Stimulated activated CD4-positive, alpha-beta T cell treated with anti-CD3 and anti-CD28 coated beads, Interleukin-2, amount 100 ng/mL, for 48 hours (primary cell): ENCODE measurements around the gene SUPT3H.

Experiments used
- DNase-seq, 2 donors: peaks; one replicate each; pipeline ENCODE4 v3.0.0-alpha.2; 2020

Gene SUPT3H

DNA sequence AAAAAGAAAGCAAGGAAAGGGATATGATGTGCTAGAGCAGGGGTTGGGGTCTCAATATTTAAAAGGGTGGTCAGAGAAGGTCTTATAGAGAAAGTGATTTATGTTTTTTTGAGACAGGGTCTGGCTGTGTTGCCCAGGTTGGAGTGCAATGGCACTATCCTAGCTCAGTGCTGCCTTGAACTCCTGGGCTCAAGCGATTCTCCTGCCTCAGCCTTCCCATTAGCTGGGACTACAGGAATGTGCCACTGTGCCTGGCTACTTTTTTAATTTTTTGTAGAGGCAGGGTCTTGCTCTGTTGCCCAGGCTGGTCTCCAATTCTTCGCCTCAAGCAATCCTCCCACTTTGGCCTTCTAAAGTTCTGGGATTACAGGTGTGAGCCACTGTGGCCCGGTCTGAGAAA lies 557.0 kb downstream of the SUPT3H start:
- DNase-seq = no peak

DNA sequence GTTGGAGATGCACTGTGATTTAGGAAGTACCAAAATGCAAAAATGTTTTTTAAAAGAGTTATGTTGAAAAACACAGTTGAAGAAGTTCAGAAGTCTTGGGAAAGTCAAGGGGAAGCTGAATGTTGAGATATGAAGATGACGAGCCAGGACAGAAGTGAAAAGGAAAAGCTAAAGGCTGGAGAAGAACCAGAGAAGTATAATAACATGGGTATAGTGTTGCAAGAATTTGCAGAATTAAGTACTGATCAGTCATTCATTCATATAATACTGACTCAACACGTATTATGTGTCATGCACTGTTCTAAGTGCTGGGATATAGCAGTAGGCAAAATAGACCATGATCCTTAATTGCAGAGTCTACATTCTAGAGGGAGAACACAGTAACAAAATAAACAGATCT lies 557.4 kb downstream of the SUPT3H start:
- no peak for DNase-seq

DNA sequence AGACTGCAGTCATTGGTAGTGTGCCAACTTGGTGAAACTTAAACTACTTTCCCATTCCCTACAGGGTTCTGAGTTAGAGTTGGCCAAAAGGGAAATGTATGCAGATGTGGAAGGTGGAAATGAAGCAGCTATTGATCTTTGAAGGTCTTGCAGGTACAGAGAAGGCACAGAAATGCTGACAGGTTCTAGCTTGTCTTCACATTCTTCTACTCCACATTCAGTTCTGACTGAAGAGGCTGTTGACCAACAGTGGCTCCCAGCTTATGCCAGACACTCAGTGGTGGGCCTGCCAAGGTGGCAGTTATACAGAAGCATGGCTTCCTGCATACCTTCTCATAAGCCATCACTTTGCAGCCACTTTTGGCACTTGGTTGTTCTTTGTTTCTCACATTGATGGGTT lies 566.3 kb downstream of the SUPT3H start:
- DNase-seq = no peak

DNA sequence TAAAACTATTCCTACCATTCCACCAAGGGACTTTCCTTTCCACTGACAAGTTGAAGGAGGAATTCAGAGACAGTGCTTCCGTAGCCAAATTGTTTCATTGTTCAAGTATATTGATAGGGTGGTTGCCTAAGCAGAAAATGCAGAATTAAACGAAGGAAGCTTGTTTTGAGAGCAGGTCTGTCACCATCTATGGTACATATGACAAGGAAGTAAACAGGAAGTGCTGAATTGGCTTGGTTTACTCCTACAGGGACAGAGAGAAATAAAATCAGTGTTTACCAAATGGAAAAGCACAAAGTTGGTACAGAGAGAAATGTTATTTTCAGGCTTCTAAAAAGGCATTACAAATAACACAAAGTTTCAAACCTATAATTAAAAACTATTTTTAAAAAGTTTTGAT lies 568.5 kb downstream of the SUPT3H start:
- DNase-seq = no peak

DNA sequence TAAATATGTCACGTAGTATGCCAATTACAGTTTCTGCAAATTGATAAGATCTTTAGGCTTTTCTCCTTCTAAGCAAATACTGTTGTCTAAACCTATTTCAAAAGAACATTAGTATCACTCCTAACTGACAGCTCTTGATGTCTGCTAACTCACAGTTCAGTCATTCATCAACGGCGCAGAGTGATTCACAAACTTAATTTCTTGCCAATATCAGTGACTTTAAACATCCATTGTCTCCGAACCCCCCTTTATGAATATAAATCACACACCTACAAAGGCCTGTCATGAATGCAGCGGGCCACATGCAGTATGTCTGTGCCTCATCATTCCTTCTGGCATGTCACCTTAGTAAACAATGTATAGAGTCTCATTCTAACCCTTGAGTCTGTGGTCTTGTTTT lies 569.6 kb downstream of the SUPT3H start:
- no peak for DNase-seq

DNA sequence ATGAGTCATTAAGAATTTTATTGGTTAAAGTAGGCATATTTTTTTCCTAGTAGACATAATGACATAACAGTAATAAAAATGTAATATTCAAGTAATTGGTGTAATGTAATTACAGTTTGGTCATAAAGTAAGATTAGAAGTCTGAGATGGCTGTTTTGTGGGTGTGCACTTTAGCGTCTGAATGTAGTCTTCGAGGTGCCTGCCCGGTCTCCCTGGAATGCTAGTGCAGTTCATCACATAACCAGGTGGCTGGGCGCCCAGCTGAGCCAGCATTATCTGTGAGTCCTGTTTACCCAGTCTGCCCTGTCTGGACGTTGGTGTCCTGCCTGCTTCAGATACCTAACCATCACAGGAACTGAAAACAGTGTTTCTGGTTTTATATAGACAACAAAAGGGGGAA lies 571.1 kb downstream of the SUPT3H start:
- no peak for DNase-seq

DNA sequence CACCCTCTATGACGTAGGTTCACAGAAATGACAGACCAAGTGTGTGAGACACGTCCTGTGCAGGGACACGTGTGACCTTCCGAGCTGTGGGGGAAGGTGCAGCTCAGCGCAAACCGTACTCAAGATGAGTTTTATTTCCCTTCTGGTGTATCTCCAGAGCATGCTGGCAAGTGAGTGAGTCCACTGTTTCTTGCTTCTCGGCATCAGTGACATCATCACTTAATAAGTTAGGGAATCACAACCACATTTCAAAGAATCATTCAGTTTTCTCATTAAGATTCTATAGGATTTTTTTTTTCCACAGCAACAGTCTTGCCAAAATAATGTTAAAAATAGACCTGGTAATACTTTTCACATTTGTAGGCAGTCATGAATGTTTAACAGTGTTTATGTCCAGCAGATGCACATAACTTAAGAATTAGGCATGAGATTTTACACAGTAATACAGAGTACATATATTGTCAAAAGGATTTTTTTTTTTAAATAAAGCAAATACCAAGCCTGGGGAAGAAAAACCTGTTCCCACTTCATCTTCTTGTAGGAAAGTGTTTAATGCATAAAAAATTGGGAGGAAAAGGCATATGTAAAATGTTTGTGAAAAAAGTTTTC lies 572.4 kb downstream of the SUPT3H start:
- DNase-seq = no peak

DNA sequence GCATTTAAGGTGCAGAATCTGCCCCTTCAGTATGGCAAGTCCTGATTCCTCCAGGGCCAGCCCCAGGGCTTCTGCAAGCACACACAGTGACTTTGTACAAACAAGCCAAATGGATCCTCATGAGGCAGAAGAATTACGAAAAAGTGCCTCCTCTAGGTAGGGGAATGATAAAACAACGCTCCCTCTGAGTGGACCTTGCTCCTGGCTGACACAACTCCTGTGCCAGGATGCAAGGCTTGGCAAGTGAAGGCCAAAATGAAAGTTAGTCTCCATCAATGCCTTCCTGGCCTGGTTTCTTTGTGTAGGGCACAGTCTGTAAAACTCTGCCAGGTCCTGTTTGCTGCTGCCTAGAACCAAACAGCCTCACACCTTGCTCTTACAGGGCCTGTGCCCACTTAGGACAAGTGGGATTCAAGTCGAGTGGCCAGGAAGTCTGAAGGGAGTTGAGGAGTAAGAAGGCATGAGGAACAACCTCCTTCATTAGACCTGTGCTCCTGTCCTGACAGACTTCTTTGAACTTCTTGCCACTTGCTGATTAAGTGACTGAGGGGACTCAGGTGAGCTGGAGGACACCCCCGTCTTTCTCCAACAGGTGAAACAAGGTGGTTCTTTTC lies 573.1 kb downstream of the SUPT3H start:
- no peak for DNase-seq

DNA sequence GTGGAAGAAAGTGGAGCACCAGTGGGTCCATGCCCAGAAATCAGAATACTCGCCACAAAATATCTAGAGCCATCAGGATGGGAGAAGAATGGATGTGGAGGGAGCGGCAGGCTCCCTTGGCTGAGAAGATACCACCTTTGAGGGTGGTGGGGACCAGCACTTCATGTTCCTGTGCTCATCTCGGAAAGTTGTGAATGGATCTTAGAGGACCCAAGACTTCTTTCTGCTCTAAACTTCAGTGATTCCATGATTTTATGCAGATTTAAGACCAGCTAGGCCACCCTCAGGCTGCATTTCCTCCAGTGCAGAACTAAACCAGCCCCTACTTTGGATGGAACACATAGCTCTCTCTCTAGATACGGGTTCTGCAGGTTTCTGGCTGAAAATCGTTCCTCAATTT lies 573.7 kb downstream of the SUPT3H start:
- DNase-seq = no peak

DNA sequence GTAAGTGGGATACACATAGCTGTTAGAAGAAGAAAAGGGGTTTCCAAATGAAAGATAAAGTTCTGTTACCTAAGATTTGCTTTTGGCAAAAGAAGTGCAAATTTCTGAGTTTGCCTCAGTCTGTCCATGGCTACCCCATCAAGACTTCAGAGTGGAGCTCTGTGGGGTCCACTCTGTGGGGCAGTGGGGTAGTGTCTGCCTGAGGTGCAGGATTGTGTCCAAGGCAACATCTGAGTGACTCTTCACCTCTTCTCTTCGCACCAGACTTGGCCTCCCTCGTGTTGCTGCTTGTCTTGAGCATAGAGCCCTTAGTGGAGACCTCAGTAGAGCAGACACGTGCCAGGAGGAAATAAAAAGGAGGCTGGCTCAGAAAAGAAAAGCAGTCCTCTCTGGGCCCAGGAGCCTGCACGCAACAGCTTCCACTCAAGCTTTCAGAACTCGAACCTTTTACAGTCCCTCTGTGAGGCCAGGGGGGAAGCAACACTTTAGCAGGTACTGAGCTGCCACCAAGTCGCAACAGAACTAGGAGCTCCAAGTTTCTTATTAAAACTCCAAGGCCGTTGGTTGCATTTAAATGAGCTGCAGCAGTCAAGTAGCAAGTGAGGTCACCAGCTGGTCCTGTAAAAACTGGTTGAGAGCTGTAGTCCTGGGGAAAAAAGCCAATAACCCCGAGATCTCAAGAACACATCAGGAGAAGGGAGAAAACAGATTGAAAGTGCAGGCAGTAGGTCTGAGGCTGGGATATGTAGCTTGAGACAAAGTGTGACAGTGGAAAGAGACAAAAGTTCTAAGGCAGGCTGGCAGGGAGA lies 576.7 kb downstream of the SUPT3H start:
- no peak for DNase-seq

DNA sequence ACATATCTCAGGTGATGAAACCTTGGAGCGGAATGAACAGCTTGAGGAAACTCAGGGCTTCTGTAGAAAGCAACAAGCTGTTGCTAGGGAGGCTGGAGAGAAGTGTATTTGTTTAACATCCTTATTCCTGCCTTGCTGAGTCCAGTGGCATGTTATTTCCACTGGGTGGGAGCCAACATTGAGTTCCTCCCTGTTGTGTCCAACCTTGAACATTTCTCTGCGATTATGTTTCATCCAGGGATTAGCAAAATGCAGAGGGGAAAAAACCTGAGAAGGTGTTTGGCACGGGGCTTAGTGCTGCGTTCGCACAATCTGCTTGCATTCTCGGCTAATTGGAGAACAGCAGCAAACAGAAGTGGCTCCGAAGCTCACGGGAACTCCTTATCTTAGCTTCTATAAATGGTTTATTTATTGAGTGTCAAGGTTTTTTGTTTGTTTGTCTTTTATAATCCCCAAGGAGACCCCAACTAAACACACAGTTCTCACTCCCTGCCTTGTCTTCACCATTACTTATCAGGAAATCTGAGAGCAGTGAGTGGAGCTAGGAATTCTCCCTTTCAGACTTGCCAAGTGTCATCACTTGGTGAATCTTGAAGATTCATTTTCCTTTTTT lies 577.5 kb downstream of the SUPT3H start:
- DNase-seq = no peak

DNA sequence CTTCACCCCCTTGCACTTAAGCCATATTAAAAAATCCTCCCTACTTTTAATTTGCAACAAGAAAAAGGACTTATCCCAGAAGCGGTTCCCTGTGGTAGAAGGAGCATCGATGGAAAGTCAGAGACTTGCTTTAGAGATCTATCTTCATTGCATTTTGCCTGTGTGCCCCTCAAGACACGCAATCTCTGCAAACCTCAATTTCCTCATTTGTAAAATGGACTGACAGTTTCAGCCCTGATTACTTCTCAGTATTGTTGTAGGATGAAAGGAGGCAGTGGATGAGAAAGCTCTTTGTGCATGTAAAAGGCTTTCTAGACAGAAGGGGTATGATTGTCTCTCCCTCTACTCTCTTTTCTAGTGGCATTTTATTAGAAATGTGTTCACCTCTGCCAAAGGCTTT lies 580.0 kb downstream of the SUPT3H start:
- no peak for DNase-seq

DNA sequence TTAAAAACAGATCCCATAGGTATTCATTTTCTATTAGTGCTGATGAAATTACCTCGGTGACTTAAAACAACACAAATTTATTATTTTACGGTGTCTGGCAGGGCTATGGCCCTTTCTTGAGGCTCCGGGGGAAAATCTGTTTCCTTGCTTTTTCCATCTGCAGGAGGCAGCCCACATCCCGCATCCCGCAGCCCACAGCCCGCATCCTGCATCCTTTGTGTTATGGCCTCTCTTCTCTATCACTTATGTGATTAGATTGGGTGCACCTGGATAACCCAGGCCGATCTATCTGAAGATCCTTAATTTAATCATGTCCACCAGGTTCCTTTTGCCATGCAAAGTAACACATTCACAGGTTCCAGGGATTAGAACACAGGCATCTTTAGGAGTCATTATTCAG lies 582.4 kb downstream of the SUPT3H start:
- no peak for DNase-seq

DNA sequence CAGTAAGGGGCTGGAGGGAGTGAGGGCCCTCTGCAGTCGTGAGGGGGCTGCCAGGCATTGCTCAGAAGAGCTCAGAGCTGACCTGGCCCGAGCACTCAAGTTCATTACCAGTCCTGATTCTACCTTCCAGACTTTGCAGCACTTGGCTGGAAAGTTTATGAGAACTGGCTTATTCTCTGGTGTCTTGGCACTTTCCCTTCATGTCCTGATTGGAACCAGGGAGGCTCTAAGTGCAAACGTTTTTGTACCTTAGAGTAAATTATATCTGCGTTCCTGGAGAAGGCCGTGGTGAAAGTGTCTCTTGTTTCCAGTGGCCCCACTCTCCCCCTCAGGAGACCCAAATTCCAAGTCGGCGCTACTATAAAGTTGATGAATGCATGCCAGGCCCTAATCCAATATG lies 587.9 kb downstream of the SUPT3H start:
- DNase-seq = no peak

DNA sequence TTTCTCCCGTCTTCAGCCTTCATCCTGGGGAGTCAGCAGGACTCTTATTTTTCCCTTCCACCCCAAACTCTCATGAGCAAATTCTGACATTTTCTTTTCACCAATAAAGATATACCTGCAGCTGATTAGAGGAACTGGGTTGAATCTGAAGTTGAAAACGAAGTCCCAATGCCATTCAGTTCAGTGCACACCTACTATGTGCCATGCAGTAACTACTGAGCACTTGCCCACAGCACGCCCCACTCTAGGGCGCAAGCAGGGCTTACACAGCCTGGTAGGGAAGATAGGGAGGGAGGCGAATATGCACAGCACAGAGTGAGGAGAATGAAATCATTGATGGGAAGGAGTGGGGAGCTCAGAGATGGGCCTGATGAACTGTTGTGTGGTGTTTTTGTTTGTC lies 588.7 kb downstream of the SUPT3H start:
- DNase-seq = no peak

DNA sequence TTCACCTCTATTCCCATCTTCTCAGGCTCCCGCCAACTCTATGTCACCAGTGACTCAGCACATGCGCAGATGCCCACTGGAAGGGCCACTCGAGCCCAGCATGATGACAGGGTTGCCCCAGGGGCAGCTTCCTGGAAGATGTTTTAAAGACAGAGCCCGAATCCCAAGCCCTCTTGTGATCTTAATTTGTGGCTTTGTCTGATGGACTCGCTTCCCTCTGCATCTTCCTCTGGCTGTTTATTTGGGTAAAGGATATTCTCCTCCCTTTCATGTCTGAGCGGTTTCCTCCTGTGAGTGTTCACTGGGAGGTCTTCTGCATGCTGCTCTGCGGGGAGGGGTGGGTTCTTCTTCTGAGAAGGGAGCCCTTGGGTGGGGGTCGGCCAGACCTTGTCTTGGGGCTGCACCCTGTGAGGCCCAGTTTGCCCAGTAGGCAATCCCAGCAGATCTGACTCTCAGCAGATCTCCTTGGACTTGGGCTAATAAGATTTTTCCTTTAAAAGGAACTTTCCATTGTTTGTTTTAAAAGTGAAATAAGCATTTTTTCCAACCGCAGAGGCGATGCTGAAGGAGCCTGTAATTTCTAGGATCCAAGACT lies 589.2 kb downstream of the SUPT3H start:
- no peak for DNase-seq

DNA sequence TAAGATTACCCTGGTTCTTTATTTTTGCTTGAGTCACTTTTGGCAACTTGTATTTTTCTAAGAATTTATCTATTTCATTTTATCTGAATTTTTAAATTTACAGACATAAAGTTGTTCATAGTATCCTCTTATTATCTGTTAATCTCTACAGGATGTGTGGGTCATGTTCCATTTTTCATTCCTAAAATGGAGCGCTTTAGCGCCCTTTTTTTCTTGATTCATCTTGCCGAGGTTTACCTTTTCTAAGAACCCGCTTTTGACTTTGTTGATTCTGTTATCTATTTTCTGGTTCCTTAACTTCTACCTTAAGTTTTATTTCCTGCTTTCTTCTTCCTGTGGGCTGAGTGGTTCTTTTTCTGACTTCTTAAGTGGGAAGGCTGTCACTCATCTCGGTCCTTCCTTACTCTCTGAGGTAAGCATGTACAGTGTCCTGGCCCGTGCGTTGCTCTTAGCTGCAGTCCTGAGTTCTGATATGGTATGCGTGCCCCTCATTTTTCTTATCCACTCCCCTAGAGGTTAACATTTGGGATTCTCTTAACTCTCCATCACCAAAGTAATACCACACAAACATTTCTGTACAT lies 590.4 kb downstream of the SUPT3H start:
- peak in 1 of 2 donors; percentile 9 for DNase-seq

DNA sequence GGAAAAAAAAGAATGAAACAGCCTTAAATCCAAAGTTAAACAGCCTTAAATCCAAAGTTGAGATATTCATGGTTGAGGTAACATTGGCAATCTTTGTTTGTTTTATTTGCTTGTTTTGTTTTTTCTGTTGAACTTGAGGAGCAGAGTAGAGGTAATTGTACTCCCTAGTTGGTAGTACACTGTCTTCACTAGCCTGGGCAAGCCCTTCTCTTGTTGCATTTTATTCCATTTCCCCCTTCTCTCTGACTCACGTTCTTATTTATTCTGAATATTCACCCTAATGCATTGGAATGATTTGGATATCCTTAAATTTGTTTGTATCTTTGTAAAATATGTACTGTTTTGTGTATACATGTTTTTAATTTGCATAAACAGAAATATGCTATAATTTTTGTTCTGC lies 592.6 kb downstream of the SUPT3H start:
- no peak for DNase-seq

DNA sequence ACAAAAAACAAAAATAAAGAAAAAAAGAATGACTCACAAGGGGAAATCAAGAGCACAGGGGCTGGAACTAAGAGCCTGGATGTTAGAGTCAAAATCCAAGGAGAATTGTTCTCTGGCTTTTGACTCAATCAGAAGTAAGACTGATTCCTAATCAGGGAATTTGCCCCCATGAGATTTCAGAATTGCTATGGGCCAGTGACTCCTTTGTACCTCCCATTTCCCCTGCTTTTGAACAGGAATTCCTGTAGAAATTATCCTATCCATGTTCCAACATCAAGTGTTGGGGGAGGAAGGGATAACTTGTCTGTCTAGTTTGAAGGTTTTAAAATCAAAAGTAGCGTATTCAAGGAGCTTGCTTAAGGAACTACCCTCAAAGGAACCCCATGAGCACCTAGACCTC lies 593.5 kb downstream of the SUPT3H start:
- DNase-seq = no peak

DNA sequence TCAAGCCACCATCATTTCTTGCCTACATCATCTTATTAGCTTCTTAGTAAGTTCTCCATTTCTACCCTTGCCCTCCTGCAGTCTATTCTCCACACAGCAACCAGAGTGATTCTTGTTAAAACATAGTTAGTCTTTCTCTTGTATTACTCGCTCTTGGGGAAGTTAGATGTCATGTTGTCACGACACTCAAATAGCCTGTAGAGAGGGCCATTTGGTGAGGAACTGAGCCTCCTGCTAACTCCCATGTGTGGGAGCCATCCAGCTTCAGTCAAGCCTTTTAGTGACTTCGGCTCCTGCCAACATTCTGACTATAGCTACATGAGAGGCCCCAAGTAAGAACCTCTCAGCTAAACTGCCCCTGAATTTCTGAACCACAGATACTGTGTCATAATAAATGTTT lies 594.8 kb downstream of the SUPT3H start:
- no peak for DNase-seq

DNA sequence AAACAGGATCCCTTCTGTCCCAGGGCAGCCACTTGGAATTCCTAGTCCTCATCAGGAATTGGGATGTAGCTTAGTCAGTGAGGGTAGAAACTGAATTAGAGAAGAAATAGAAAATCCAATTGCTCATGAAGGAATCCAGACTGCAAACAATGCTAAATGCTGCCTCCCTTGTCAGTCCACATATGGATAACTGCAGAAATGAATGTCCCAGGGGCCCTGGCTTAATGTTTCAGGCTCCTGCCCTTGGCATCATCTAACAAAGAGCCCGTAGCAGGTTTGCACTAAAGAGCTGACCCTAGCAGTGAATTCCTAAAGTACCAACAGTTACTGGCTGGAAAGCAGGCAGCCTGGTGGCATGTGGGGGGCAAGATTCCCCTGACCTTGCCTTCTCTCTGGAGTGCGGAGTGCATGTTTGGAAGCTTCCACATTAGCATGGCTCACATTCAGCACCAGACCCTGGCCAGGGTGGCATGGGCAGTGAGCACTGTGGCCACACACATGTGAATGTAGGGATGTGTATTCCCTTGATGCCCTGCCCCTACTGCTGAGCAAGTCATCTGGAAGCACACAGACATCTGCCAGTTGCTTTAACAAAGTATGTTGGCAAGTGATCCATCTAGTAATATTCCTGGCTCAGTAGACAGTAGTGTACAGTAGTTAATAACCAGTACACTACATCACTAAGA lies 595.7 kb downstream of the SUPT3H start:
- DNase-seq = no peak

DNA sequence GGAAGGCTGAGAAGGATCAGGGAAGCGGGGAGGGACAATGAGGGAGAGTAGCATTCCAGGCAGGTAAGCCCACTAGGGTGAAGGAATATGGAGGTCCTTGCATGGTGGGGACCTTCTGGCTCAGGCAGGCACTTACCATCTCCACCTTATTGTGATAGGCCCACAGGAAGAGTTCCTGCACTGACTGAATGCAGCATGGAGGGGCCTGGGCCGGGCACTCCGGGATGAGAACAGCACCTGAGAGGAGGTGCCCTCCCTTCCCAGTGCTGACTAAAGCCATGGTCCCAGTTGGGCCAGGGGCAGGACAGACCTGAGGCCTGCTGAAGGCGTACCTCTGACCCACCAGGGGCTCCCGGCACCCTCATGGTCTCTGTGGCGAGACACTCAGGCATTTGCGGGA lies 597.6 kb downstream of the SUPT3H start:
- DNase-seq = no peak
